OCI-LY7 (cell line): ENCODE measurements around the gene LPP. TPM values are rescaled to one million over a fixed set of nuclear protein-coding genes. Genes with fewer than 3 reads are reported as not detected.

Experiments
- BruUV-seq: library from RNA; stranded (reverse); fragments of 400-500 nt; replicated peaks from 2 replicates; lab custom pipeline; 2021; lab: Mats Ljungman, UMichigan
- CTCF ChIA-PET: fragments of 300-600 bp; sonication (Branson Sonifier 250); formaldehyde crosslinking; loops from one replicate; lab custom pipeline; 2022; ENCODE audit warnings: antibody characterized with exemption; ENCODE audit not compliant: unreplicated experiment; lab: Charles Lee
- POLR2A ChIA-PET: fragments of 300-600 bp; sonication (Branson Sonifier 250); formaldehyde crosslinking; loops from one replicate; lab custom pipeline; 2022; ENCODE audit warnings: antibody characterized with exemption; lab: Charles Lee
- DNase-seq: peaks from one replicate; pipeline ENCODE4 v3.0.0-alpha.2; 2015; ENCODE audit warnings: low spot score
- H2AFZ ChIP-seq: fragments of 200-600 bp; sonication (generic), shearing (Covaris generic); 2 replicates; pipeline ENCODE4 v1.6.1; 2014; ENCODE audit warnings: mild to moderate bottlenecking, antibody characterized with exemption, low read length, moderate library complexity
- H3K27ac ChIP-seq: fragments of 200-600 bp; sonication (generic); 2 replicates; pipeline ENCODE4 v1.5.1; 2014; ENCODE audit warnings: mixed run types, low read depth, mild to moderate bottlenecking, moderate library complexity, low read length, inconsistent platforms; ENCODE audit not compliant: poor library complexity, severe bottlenecking
- H3K36me3 ChIP-seq: fragments of 200-600 bp; sonication (generic); 2 replicates; pipeline ENCODE4 v1.6.1; 2014; ENCODE audit warnings: mild to moderate bottlenecking, antibody characterized with exemption, low read length, moderate library complexity, mixed read lengths; ENCODE audit not compliant: insufficient read depth
- H3K4me1 ChIP-seq: fragments of 200-600 bp; sonication (generic); 2 replicates; pipeline ENCODE4 v1.5.1; 2014; ENCODE audit warnings: mild to moderate bottlenecking, low read length; ENCODE audit not compliant: insufficient read depth, poor library complexity, severe bottlenecking
- H3K4me2 ChIP-seq: fragments of 200-600 bp; sonication (generic); 2 replicates; pipeline ENCODE4 v1.6.1; 2014; ENCODE audit warnings: mild to moderate bottlenecking, low read length
- H3K4me3 ChIP-seq: fragments of 200-600 bp; sonication (generic); 2 replicates; pipeline ENCODE4 v1.5.1; 2014; ENCODE audit warnings: mild to moderate bottlenecking, low read depth, low read length; ENCODE audit not compliant: poor library complexity, severe bottlenecking
- H3K79me2 ChIP-seq: fragments of 200-600 bp; sonication (generic); 2 replicates; pipeline ENCODE4 v1.6.1; 2016; ENCODE audit warnings: low read depth, mild to moderate bottlenecking, low read length, moderate library complexity, mixed read lengths; ENCODE audit not compliant: insufficient read depth
- H3K9me2 ChIP-seq: fragments of 200-600 bp; sonication (generic); 2 replicates; pipeline ENCODE4 v1.6.1; 2016; ENCODE audit warnings: mild to moderate bottlenecking, low read length, mixed read lengths; ENCODE audit not compliant: insufficient read depth
- H3K9me3 ChIP-seq: fragments of 200-600 bp; sonication (generic); 2 replicates; pipeline ENCODE4 v1.6.1; 2014; ENCODE audit warnings: mild to moderate bottlenecking, mixed run types, low read length, mixed read lengths
- H4K20me1 ChIP-seq: fragments of 200-600 bp; sonication (generic); 2 replicates; pipeline ENCODE4 v1.6.1; 2014; ENCODE audit warnings: mild to moderate bottlenecking, antibody characterized with exemption, low read length, moderate library complexity, mixed read lengths; ENCODE audit not compliant: insufficient read depth
- CTCF ChIP-seq: fragments of 200-600 bp; sonication (generic); conservative IDR thresholded peaks from 2 replicates; pipeline ENCODE4 v1.5.1; 2014; ENCODE audit warnings: mild to moderate bottlenecking, antibody characterized with exemption, low read length, moderate library complexity, mixed read lengths
- EZH2phosphoT487 ChIP-seq: fragments of 200-600 bp; sonication (generic); IDR thresholded peaks from 2 replicates; pipeline ENCODE4 v1.6.1; 2018; ENCODE audit warnings: low read depth, borderline replicate concordance, mild to moderate bottlenecking, mixed run types, antibody characterized with exemption, low read length, moderate library complexity, mixed read lengths
- intact Hi-C: fragments of 100-400 bp; cut with micrococcal nuclease; formaldehyde crosslinking; loops from one replicate; pipeline ENCODE4 v1.10.0; 2022; ENCODE audit not compliant: unreplicated experiment
- total RNA-seq, 2 experiments: library from RNA; depleted of rRNA in 1 of 2; stranded (reverse); fragments of >200 nt in 1 of 2; shearing (Covaris generic) in 1 of 2; gene quantifications; 2 replicates each; pipeline ENCODE4 v1.2.3, GENCODE V29; 2014 to 2022

Gene LPP
- total RNA-seq, 2 experiments from 2014 or later = 10.9 to 119 TPM

DNA sequence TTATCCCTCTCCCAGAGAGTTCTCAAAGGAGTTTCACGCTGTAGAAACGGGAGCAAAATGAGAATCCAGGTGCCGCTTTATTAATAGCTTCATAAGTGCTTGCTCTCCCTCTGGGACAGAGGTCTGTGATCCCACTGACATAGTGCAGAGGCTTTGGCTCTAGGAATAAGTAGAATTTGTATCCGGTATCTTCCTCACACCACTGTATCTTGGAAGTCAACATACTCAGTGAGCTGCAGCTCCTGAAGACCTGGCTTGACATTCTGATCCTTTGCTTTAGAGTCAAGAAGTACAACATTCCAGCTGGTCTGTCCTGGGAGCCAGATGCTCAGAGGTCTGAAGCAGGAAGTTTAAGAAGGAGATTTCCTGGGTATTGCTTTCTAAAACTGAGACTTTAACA is 323.0 kb downstream of the LPP start:
- H3K79me2 ChIP-seq = no peaks in the 10 kb centered on the region
- no peak for DNase-seq
- POLR2A ChIA-PET = interaction anchor here (0.5 to 1.6 kb wide), 5 partner anchors 12 to 216 kb away, joined by 3 to 7 read pairs (median 3); no protein-coding TSS in a partner anchor
- H2AFZ ChIP-seq = no peak overlapping the region
- H3K9me3 ChIP-seq = peaks cover 10% of the 10 kb centered on the region; the same call in 1 of the 2 replicates
- BruUV-seq = no TSS peak
- no peaks in the 10 kb centered on the region for H3K9me2 ChIP-seq
- TF ChIP-seq EZH2phosphoT487 (no peak), CTCF (no peak)
- H3K4me1 ChIP-seq = no peaks in the 10 kb centered on the region
- H4K20me1 ChIP-seq = no peaks in the 10 kb centered on the region
- intact Hi-C loops = no loop called here
- H3K36me3 ChIP-seq = no peaks in the 10 kb centered on the region
- CTCF ChIA-PET = no interaction called here
- no peak overlapping the region for H3K4me3 ChIP-seq
- no peak overlapping the region for H3K4me2 ChIP-seq
- no peak overlapping the region for H3K27ac ChIP-seq

DNA sequence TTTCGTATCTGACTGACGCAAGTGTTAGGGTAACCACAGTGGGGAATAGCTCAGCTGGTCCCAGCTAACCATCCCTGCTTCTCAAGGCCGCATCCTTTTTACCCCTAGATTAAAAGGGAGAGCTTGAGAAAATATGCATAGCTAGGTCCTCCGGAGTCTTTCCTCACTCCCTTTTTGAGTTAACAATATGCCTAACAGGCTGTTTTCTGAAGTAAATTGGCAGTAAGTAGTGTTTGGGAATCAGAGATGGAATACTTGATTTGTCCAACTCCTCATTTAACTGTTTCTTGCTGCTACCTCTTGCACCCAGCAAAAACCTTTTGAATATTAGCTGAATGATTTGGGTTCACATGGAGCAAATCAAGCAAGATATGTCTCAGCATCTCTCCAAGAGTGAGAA is 326.1 kb downstream of the LPP start:
- no TSS peak for BruUV-seq
- CTCF ChIA-PET = no interaction called here
- H3K36me3 ChIP-seq = peaks cover 4% of the 10 kb centered on the region; the same call in 1 of the 2 replicates
- no peaks in the 10 kb centered on the region for H3K4me1 ChIP-seq
- H4K20me1 ChIP-seq = no peaks in the 10 kb centered on the region
- no peak for TF ChIP-seq EZH2phosphoT487
- TF ChIP-seq CTCF = no peak
- no peaks in the 10 kb centered on the region for H3K9me2 ChIP-seq
- no peak overlapping the region for H3K27ac ChIP-seq
- DNase-seq = no peak
- H3K4me2 ChIP-seq = no peak overlapping the region
- intact Hi-C loops = no loop called here
- no peaks in the 10 kb centered on the region for H3K79me2 ChIP-seq
- POLR2A ChIA-PET = interaction anchor here (0.9 to 1.1 kb wide), 3 partner anchors 10 to 474 kb away, joined by 3 to 4 read pairs (median 4); no protein-coding TSS in a partner anchor
- no peak overlapping the region for H2AFZ ChIP-seq
- peaks cover 17% of the 10 kb centered on the region; the same call in 1 of the 2 replicates for H3K9me3 ChIP-seq
- no peak overlapping the region for H3K4me3 ChIP-seq

DNA sequence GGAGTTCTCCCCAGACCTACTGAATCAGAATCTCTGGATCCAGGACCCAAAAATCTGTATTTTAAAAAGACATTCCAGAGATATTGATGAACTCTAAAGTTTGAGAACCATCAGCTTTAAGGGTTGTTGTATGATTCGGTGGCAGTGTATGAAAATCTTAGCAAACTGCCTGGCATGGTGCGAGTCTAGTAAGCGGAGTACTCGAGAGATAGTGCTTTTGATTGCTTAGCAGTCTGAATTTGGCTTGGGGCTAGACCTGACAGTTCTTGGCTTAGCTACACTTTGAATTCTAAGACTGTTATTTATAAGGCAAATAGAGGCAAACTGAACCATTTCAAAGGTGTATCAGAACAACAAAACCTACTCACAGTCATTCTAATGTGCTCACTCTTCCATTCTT is 329.0 kb downstream of the LPP start:
- no TSS peak for BruUV-seq
- H2AFZ ChIP-seq = no peak overlapping the region
- ChIA-PET CTCF (no interaction called here), POLR2A (interaction anchor here (0.8 to 1.4 kb wide), 2 partner anchors 12 to 28 kb away, joined by 3 to 5 read pairs; no protein-coding TSS in a partner anchor)
- H3K4me2 ChIP-seq = no peak overlapping the region
- H4K20me1 ChIP-seq = no peaks in the 10 kb centered on the region
- no peaks in the 10 kb centered on the region for H3K79me2 ChIP-seq
- peaks cover 8% of the 10 kb centered on the region; the same call in 1 of the 2 replicates for H3K36me3 ChIP-seq
- no peaks in the 10 kb centered on the region for H3K9me2 ChIP-seq
- TF ChIP-seq EZH2phosphoT487 (no peak), CTCF (no peak)
- H3K4me1 ChIP-seq = no peaks in the 10 kb centered on the region
- intact Hi-C loops = no loop called here
- H3K27ac ChIP-seq = no peak overlapping the region
- H3K4me3 ChIP-seq = no peak overlapping the region
- H3K9me3 ChIP-seq = peaks cover 17% of the 10 kb centered on the region; the same call in 1 of the 2 replicates
- no peak for DNase-seq
